ENCODE measurements around the gene USP17L26.
"Not testable (repeated sequence)": the region's sequence is repeated elsewhere in the genome, so short reads cannot be mapped to it uniquely, and the experiment has no call there.

USP17L26 gene, protein sequence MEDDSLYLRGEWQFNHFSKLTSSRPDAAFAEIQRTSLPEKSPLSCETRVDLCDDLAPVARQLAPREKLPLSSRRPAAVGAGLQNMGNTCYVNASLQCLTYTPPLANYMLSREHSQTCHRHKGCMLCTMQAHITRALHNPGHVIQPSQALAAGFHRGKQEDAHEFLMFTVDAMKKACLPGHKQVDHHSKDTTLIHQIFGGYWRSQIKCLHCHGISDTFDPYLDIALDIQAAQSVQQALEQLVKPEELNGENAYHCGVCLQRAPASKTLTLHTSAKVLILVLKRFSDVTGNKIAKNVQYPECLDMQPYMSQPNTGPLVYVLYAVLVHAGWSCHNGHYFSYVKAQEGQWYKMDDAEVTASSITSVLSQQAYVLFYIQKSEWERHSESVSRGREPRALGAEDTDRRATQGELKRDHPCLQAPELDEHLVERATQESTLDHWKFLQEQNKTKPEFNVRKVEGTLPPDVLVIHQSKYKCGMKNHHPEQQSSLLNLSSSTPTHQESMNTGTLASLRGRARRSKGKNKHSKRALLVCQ

DNA sequence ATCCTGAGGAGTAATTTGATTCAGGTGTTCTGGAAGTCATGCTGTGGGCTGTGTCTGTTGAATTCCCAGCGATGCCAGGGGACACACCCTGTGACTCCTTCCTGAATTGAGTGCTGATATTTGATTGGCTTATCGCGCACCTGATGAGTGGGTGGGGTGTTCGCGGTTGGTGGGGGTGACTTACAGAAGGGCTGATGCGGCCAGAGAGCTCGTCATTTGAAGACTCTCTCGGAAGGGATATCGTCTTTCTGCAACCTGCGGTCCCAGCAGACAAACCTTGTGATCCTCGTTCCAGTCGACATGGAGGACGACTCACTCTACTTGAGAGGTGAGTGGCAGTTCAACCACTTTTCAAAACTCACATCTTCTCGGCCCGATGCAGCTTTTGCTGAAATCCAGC is at the start of gene USP17L26:
Gene USP17L26 (plus strand): TSS at position 301 of the 400 bp plus-strand sequence. CDS start 0 bp downstream, at position 301.
- not testable (repeated sequence) for DNase-seq

DNA sequence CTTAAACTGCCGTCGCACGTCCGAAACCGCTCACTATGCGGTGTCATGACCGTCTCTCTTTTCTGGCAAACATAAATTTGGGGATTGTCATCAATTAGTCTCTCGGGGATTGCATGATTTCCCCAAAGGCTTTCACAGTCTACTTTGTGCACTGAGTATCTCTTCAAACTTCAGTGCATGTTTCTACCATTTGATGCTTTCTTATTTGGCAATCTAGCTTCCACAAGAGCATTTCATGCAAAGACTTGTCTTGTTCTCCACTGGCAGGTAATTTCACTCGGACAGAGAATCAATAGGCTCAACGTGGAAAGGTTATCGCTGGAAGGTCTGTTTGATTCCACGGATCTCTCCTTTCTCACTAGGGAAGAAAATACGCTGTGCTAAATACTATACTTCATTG is 10.3 kb upstream of the USP17L26 start:
- DNase-seq: not testable (repeated sequence)

DNA sequence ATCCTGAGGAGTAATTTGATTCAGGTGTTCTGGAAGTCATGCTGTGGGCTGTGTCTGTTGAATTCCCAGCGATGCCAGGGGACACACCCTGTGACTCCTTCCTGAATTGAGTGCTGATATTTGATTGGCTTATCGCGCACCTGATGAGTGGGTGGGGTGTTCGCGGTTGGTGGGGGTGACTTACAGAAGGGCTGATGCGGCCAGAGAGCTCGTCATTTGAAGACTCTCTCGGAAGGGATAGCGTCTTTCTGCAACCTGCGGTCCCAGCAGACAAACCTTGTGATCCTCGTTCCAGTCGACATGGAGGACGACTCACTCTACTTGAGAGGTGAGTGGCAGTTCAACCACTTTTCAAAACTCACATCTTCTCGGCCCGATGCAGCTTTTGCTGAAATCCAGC is 9.6 kb upstream of the USP17L26 start, which contains the start of gene USP17L24:
Gene USP17L24 (plus strand): TSS at position 301 of the 400 bp plus-strand sequence. CDS start 0 bp downstream, at position 301.
- not testable (repeated sequence) for DNase-seq

DNA sequence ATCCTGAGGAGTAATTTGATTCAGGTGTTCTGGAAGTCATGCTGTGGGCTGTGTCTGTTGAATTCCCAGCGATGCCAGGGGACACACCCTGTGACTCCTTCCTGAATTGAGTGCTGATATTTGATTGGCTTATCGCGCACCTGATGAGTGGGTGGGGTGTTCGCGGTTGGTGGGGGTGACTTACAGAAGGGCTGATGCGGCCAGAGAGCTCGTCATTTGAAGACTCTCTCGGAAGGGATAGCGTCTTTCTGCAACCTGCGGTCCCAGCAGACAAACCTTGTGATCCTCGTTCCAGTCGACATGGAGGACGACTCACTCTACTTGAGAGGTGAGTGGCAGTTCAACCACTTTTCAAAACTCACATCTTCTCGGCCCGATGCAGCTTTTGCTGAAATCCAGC is 4.8 kb upstream of the USP17L26 start, which contains the start of gene USP17L25:
Gene USP17L25 (plus strand): TSS at position 301 of the 400 bp plus-strand sequence. CDS start 0 bp downstream, at position 301.
- DNase-seq: not testable (repeated sequence)

DNA sequence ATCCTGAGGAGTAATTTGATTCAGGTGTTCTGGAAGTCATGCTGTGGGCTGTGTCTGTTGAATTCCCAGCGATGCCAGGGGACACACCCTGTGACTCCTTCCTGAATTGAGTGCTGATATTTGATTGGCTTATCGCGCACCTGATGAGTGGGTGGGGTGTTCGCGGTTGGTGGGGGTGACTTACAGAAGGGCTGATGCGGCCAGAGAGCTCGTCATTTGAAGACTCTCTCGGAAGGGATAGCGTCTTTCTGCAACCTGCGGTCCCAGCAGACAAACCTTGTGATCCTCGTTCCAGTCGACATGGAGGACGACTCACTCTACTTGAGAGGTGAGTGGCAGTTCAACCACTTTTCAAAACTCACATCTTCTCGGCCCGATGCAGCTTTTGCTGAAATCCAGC is 4.6 kb downstream of the USP17L26 start, which contains the start of gene USP17L5:
Gene USP17L5 (plus strand): TSS at position 301 of the 400 bp plus-strand sequence. CDS start 0 bp downstream, at position 301.
- not testable (repeated sequence) for DNase-seq

DNA sequence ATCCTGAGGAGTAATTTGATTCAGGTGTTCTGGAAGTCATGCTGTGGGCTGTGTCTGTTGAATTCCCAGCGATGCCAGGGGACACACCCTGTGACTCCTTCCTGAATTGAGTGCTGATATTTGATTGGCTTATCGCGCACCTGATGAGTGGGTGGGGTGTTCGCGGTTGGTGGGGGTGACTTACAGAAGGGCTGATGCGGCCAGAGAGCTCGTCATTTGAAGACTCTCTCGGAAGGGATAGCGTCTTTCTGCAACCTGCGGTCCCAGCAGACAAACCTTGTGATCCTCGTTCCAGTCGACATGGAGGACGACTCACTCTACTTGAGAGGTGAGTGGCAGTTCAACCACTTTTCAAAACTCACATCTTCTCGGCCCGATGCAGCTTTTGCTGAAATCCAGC is 9.4 kb downstream of the USP17L26 start, which contains the start of gene USP17L27:
Gene USP17L27 (plus strand): TSS at position 301 of the 400 bp plus-strand sequence. CDS start 0 bp downstream, at position 301.
- not testable (repeated sequence) for DNase-seq

DNA sequence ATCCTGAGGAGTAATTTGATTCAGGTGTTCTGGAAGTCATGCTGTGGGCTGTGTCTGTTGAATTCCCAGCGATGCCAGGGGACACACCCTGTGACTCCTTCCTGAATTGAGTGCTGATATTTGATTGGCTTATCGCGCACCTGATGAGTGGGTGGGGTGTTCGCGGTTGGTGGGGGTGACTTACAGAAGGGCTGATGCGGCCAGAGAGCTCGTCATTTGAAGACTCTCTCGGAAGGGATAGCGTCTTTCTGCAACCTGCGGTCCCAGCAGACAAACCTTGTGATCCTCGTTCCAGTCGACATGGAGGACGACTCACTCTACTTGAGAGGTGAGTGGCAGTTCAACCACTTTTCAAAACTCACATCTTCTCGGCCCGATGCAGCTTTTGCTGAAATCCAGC is 14.1 kb downstream of the USP17L26 start, which contains the start of gene USP17L28:
Gene USP17L28 (plus strand): TSS at position 301 of the 400 bp plus-strand sequence. CDS start 0 bp downstream, at position 301.
- not testable (repeated sequence) for DNase-seq

DNA sequence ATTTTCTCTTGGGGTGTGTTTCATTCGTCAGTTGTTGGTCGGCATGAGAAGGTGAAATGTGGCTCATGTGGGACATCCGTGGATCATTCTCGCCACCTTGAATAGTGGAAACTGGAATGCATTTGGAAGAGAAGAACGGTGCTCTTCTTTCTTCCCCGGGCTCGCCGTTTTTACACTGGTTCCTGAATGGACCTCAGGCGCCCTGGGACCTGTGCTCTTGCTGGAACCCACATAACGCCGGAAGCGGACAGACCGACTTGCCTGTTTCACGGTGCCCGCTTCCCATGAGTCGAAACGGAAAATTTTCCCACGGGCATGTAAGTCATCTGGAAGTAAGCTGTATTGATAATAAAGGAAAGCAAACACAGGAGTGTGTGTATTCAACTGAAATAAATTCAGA is 16.4 kb downstream of the USP17L26 start:
- DNase-seq: not testable (repeated sequence)

DNA sequence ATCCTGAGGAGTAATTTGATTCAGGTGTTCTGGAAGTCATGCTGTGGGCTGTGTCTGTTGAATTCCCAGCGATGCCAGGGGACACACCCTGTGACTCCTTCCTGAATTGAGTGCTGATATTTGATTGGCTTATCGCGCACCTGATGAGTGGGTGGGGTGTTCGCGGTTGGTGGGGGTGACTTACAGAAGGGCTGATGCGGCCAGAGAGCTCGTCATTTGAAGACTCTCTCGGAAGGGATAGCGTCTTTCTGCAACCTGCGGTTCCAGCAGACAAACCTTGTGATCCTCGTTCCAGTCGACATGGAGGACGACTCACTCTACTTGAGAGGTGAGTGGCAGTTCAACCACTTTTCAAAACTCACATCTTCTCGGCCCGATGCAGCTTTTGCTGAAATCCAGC is 18.9 kb downstream of the USP17L26 start, which contains the start of gene USP17L29:
Gene USP17L29 (plus strand): TSS at position 301 of the 400 bp plus-strand sequence. CDS start 0 bp downstream, at position 301.
- DNase-seq: not testable (repeated sequence)

DNA sequence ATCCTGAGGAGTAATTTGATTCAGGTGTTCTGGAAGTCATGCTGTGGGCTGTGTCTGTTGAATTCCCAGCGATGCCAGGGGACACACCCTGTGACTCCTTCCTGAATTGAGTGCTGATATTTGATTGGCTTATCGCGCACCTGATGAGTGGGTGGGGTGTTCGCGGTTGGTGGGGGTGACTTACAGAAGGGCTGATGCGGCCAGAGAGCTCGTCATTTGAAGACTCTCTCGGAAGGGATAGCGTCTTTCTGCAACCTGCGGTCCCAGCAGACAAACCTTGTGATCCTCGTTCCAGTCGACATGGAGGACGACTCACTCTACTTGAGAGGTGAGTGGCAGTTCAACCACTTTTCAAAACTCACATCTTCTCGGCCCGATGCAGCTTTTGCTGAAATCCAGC is 28.4 kb downstream of the USP17L26 start, which contains the start of gene USP17L30:
Gene USP17L30 (plus strand): TSS at position 301 of the 400 bp plus-strand sequence. CDS start 0 bp downstream, at position 301.
- not testable (repeated sequence) for DNase-seq

DNA sequence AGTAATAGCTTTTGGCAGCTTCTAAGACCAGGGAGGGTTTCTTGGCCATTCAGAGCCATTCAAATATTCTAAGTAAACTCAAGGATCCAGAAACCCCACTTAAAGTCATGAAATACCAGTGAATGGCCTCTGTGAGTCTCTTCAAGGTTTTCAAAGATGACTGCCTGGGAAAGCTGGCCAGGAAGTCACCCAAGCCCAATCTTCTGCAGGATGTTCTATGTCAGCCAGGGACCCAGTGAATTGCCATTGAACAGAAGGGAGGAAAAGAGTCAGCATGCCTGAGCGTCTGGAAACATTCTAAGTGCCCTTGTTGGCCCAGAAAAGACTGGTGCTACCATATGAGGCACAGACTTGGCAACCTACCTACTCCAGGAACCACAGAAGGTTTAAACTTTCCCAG is 45.4 kb downstream of the USP17L26 start:
- not testable (repeated sequence) for DNase-seq

DNA sequence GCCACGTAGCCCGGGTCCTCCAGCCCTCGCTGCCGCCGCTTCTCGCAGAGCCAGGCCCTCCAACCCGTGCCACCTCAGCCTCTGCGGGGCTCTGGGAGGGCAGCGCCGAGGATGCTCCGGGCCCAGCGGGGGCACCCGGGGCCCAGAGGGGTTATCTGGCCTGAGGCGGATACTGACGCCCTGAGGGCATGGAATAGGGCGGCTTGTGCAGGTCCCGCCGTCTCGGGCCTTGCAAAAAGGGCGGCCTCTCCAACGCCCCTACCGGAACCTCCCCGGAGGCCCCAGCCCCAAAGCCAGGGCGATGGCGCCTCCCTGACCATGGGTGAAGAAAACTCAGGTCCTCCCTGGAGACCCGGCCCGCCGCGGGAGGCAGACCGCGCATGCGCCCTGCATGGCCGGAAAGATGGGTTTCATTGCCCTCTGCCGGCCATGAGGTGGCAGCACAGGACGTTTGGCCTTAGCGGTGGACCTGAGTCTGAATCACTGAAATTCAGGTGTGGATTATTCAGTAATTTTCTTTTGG is 46.6 kb downstream of the USP17L26 start:
- peak in 1 of 4 experiments; percentile 38 for DNase-seq

DNA sequence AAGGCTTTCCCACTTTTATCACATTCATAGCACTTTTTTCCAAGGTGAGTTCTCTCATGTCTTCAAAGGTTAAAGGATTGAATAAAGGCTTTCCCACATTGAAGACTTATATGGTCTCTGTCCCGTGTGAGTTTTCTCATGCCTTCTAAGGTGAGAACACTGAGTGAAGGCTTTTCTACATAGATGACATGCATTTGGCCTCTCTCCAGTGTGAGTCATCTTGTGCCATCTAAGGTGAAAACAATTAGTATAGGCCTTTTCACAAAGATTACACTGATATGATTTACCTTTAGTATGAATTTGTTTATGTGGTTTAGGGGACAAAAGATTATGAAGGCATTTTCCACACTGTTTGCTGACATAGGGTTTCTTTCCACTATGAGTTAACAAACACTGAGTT is 49.7 kb downstream of the USP17L26 start:
- DNase-seq: no peak
